ENCODE measurements around the gene IGFL1.
"Not testable (repeated sequence)": the region's sequence is repeated elsewhere in the genome, so short reads cannot be mapped to it uniquely, and the experiment has no call there.

The IGFL1 gene

GRCh38 chr19:46269101-46269500 lies 39.6 kb downstream of the IGFL1 start:
- DNase-seq (ENCODE audit: low spot score in 2 of 2), result no peak
- no peak overlapping the region for H3K4me3 Mint-ChIP-seq
- H3K36me3 Mint-ChIP-seq (ENCODE audit: insufficient read depth), result no peaks in the 10 kb centered on the region
- H3K27me3 Mint-ChIP-seq, result peaks cover 38% of the 10 kb centered on the region
- H3K4me1 Mint-ChIP-seq, result peaks cover 22% of the 10 kb centered on the region
- no peak overlapping the region for H3K27ac Mint-ChIP-seq (ENCODE audit: low read depth)
- H3K9me3 Mint-ChIP-seq, result no peaks in the 10 kb centered on the region
- peak; percentile 85 for ATAC-seq (replicated peaks; ENCODE audit: extremely low read depth, poor library complexity, severe bottlenecking)

GRCh38 chr19:46270521-46271256 lies 41.1 kb downstream of the IGFL1 start:
- no peak overlapping the region for H3K4me3 Mint-ChIP-seq
- H3K36me3 Mint-ChIP-seq (ENCODE audit: insufficient read depth), result no peaks in the 10 kb centered on the region
- no peak for DNase-seq (ENCODE audit: low spot score in 2 of 2)
- H3K4me1 Mint-ChIP-seq, result peaks cover 17% of the 10 kb centered on the region
- H3K9me3 Mint-ChIP-seq, result no peaks in the 10 kb centered on the region
- ATAC-seq (replicated peaks; ENCODE audit: extremely low read depth, poor library complexity, severe bottlenecking), result no peak
- H3K27ac Mint-ChIP-seq (ENCODE audit: low read depth), result no peak overlapping the region
- peaks cover 38% of the 10 kb centered on the region for H3K27me3 Mint-ChIP-seq

- ATAC-seq (replicated peaks; ENCODE audit: extremely low read depth, poor library complexity, severe bottlenecking) (no peak), DNase-seq (ENCODE audit: low spot score in 2 of 2) (no peak)
- no peaks in the 10 kb centered on the region for H3K9me3 Mint-ChIP-seq
- H3K27ac Mint-ChIP-seq (ENCODE audit: low read depth), result no peak overlapping the region
- H3K27me3 Mint-ChIP-seq, result peaks cover 30% of the 10 kb centered on the region
- H3K4me1 Mint-ChIP-seq, result peaks cover 17% of the 10 kb centered on the region
- H3K36me3 Mint-ChIP-seq (ENCODE audit: insufficient read depth), result no peaks in the 10 kb centered on the region
- H3K4me3 Mint-ChIP-seq, result no peak overlapping the region
Measured at GRCh38 chr19:46271481-46272197, 42.1 kb downstream of the IGFL1 start.

- H3K4me1 Mint-ChIP-seq; H3K36me3 Mint-ChIP-seq (ENCODE audit: insufficient read depth); H3K9me3 Mint-ChIP-seq; DNase-seq (ENCODE audit: low spot score in 2 of 2); ATAC-seq (replicated peaks; ENCODE audit: extremely low read depth, poor library complexity, severe bottlenecking); H3K4me3 Mint-ChIP-seq; H3K27ac Mint-ChIP-seq (ENCODE audit: low read depth); H3K27me3 Mint-ChIP-seq: not testable (repeated sequence)
Measured at GRCh38 chr19:46273931-46274330, 44.4 kb downstream of the IGFL1 start.

- no peak overlapping the region for H3K27ac Mint-ChIP-seq (ENCODE audit: low read depth)
Measured at GRCh38 chr19:46279177-46279576, 49.6 kb downstream of the IGFL1 start.

More at GRCh38 chr19:46279177-46279576, 49.6 kb downstream of the IGFL1 start:
- no peaks in the 10 kb centered on the region for H3K27me3 Mint-ChIP-seq
- no peaks in the 10 kb centered on the region for H3K4me1 Mint-ChIP-seq
- ATAC-seq (replicated peaks; ENCODE audit: extremely low read depth, poor library complexity, severe bottlenecking), result no peak
- no peaks in the 10 kb centered on the region for H3K36me3 Mint-ChIP-seq (ENCODE audit: insufficient read depth)
- no peaks in the 10 kb centered on the region for H3K9me3 Mint-ChIP-seq
- H3K4me3 Mint-ChIP-seq, result no peak overlapping the region
- no peak for DNase-seq (ENCODE audit: low spot score in 2 of 2)
